GM19025 (cell line): ENCODE results near the gene ZMAT2.
"Not testable (repeated sequence)": the region's sequence is repeated elsewhere in the genome, so short reads cannot be mapped to it uniquely, and the experiment has no call there.

Source experiments
- ATAC-seq: cut with Tn5 transposase; IDR thresholded peaks from one replicate; pipeline ENCODE4 v1.9.1; 2021; ENCODE audit warnings: mild to moderate bottlenecking, low read depth, moderate library complexity; ENCODE audit not compliant: unreplicated experiment

Gene ZMAT2

DNA sequence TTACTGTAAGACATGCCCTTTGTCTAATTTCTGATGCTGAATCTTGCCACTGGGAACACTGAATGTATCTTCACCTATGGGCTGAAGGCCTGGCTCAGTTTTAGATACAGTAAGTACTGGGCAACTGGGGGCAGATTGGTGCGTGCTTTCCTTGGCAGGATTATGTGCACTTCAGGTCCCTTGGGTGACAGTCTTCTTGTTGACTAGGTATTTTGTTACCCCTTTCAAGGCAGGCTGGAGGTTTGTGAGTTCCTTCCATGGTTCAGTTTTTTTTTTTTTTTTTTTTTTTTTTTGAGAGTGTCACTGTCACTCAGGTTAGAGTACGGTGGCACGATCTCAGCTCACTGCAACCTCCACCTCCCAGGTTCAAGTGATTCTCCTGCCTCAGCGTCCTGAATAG lies 7.6 kb downstream of the ZMAT2 start:
- no peak for ATAC-seq

DNA sequence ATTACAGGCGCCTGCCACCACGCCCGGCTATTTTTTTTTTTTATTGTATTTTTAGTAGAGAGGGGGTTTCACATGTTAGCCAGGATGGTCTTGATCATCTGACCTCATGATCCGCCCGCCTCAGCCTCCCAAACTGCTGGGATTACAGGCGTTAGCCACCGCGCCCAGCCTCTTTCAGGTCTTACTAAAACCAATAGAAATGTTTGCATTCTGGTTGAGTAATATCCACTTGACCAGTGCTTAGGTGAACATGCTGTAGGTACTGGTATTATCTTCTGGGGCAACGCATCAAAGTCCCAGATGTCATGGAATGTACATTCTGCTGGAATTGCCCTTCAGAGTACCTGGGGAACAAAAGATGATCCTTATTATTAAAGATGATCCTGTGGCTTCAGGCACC lies 8.5 kb downstream of the ZMAT2 start:
- not testable (repeated sequence) for ATAC-seq

DNA sequence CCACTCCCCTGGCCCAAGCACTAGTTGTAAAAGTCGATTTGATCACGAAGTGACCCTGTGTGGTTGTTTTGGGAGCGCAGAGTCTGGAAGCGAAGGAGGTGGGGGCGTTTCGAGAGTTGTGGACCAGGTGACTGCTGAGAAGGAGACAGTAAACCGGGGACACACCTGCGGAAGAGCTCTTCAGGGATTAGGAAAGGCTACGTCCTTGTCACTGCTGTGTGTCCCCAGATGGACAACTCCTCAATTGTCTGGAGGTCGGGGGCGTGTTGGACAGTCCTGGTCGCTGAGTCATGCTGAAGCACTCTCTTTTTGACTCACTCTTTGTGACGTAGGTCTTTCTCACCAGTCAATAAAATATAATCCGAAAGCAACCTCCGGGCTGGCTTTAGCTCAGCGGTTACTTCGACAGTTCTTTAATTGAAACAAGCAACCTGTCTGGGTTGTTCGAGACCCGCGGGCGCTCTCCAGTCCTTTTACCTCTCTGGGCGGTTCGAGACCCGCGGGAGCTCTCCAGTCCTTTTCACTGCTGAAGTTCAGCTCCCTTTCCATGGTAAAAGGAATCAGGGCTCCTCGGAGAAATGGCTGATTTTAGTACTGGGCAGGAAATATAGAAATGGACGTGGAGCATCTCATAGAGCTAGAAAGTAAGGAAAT lies 10.8 kb downstream of the ZMAT2 start:
- ATAC-seq: peak; percentile 84

DNA sequence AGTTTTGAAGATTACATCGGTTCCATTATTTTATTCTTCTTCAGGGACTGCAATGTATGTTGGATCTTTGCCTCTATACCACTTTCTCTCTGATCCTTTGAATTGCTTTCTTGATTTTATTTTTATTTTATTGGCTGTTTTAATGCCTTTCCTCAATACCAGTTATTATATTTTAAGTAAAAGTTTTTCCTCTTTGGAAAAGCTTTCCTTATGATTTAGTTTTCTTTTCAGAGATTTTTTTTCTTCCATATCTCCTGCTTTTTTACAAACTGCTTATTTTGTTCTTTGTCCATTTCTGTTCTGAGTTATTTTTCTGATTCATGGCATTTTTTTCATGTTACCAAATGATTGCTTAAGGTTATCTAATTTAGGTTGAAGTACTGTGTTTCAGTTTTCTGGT lies 11.5 kb downstream of the ZMAT2 start:
- no peak for ATAC-seq

DNA sequence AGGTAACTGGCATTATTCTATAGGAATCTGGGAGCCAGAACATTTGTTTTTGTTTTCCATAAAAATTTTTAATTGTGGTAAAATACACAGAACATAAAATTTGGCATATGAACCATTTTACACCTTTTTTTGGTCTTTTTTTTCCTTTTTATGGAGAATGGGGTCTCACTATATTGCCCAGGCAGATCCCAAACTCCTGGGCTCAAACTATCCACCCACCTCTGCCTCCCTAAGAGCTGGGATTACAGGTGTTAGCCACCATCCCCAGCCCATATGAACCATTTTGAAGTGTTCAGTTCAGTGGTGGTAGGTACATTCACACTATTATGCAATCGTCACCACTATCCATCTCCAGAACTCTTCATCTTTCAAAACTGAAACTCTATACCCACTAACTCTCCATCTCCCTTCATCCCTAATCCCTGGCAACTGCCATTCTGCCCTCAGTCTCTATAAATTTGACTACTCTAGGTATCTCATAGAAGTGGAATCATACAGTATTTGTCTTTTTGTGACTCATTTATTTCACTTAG lies 13.4 kb downstream of the ZMAT2 start:
- no peak for ATAC-seq

DNA sequence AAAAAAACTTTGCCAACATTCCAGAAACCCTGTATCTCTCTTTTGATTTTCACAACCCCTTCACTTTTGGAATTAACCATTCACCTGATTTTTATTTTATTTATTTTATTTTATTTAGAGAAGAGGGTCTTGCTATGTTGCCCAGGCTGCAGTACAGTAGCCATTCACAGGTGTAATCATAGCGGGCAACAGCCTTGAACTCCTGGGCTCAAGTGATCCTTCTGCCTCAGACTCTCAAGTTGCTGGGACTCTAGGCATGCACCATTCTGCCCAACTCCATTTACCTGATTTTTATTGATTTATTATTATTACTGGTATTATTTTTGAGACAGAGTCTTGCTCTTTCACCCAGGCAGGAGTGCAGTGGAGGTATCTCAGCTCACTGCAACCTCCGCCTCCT lies 16.0 kb downstream of the ZMAT2 start:
- ATAC-seq: not testable (repeated sequence)

DNA sequence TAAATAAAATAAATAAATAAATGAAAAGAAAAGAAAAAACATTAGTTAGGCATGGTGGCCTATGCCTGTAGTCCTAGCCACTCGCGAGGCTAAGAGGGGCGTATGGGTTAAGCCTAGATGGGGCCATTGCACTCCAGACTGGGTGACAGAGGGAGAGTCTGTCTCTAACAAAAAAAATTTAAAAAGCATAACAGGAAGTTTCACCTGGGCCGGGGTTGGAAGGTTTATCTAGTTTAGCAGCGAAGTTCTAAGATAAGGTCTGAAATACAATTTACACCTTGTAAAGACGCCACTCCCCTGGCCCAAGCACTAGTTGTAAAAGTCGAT lies 18.0 kb downstream of the ZMAT2 start:
- ATAC-seq: no peak

DNA sequence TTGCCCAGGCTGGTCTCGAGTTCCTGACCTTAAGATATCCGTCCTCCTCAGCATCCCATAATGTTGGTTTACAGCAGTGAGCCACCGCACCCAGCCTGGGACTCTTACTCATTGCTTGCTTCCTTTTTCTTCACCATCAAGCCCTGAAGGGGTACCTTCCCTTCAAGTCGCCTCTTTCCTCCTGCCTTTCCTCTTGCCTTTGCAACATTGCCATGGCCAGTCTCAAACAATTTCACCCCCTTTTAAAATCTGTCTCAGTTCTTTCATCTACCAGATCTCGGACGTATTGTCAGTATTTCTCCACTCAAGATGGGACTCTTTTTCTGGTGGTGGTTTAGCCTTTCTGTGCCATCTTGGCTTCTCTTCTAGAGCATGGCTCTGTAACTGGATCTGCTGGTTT lies 20.5 kb downstream of the ZMAT2 start:
- not testable (repeated sequence) for ATAC-seq

DNA sequence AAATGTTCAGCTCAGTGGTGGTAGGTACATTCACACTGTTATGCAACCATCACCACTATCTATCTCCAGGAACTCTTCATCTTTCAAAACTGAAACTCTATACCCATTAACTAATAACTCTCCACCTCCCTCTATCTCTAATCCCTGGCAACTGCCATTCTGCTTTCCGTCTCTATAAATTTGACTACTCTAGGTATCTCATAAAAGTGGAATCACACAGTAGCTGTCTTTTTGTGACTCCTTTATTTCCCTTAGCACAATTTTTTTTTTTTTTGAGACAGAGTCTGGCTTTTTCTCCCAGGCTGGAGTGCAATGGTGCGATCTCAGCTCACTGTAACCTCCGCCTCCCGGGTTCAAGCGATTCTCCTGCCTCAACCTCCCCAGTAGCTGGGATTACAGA lies 21.1 kb downstream of the ZMAT2 start:
- ATAC-seq: not testable (repeated sequence)

DNA sequence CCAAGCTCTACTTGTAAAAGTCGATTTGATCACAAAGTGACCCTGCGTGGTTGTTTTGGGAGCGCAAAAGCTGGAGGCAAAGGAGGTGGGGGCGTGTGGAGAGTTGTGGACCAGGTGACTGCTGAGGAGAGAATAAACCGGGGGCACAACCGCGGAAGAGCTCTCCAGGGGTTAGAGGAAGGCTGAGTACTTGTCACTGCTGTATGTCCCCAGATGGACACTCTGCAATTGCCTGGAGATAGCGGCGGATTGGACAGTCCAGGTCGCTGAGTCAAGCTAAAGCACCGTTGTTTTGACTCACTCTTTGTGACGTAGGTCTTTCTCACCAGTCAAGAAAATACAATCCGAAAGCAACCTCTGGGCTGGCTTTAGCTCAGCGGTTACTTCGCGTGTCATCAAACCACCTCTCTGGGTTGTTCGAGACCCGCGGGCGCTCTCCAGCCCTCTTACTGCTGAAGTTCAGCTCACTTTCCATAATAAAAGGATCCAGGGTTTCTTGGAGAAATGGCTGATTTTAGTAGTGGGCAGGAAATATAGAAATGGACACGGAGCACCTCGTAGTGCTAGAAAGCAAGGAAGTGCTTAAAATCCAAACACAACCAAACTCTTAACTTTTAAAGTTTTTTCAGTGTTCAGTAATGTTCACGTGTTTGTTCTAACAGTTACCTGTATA lies 25.7 kb downstream of the ZMAT2 start:
- ATAC-seq: peak; percentile 85

DNA sequence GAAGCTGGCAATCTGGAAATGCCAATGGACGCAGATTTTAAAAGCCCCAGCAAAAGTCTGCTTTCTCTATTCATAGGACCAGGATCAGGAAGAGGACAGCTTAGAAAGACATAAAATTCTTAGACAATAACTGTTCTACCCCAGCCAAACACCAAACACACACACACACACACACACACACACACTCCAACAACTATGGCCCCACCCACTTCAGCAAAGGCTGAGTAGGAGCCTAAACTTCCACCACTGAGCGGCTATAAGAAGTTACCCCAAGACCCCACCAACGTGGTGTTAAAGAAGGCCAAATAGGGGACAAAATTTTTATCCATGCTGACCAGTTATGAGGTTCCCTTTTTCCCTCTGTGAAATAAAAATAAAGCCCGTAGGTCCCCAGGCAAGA lies 32.9 kb downstream of the ZMAT2 start:
- ATAC-seq: no peak

DNA sequence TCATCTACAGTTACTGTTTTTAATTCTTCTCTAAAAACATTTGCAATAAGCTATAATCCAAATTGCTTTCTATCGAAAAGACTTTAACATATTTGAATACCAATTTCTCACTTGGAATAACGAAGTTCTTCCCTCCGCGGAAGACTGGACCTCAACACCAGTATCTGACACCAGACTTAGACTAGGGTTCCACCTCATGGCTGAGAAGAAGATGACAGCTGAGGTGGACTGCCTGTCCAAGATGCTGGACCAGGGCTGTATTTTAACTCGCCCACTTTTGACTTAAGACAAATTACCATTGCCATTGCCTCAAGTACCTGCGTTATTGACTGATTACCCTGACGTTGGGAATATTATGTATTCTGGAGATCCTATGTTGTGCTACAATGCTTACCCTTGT lies 34.1 kb downstream of the ZMAT2 start:
- no peak for ATAC-seq

DNA sequence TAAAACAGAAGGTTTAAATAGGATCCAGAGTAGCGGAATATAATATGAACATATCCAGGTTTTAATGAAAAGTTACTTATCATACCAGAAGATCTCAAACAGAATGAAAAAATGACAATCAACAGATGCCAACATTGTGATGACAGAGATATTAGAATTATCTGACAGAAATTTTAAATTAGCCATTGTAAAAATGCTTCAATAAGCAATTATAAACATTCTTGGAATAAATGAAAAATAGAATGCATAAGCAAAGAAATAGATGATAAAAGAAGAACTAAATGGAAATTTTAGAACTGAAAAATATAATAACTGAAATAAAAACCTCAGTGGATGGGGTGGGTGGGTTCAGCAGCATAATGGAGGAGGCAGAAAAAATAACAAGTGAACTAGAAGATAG lies 37.2 kb downstream of the ZMAT2 start:
- no peak for ATAC-seq

DNA sequence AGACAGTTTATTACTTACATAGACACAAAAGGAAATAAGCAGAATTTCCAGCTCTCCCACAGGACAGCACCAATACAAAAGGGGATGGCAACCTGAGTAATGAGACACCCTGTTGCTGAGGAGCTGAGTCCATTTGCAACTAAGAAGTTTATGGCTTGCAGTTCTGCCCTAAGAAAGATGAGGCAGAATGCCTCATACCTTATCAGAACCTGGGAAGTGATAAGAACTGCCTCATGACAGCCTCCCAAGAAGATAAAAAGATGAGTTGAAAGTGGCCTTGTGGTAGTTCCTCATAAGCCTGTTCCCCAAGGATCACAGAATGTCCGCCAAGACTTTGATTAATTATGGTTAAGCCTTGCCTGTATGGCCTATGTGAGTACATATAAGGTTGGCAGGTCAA lies 41.7 kb downstream of the ZMAT2 start:
- ATAC-seq: no peak

DNA sequence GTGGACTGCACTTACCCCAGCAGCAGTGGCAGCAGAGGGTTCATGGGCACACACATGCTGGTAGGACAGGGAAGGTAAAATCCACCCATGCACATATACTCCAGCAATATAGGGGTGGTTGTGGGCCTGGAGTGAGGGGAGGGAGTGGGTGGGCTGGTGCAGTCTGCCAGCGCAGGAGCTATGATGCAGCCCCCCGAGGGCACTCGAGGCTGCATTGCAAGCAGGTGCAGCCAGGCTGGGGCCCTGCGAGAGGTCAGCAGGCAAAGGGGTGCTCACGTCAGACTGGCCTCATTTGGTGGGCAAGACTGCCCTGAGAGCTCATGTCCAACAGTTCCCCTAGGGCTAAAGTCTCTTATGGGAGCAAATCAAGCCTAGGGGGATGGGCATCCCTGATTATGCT lies 53.3 kb downstream of the ZMAT2 start:
- ATAC-seq: no peak
